GM21390 (cell line): ENCODE data around the gene BEAN1.
"Not testable (repeated sequence)": the region's sequence is repeated elsewhere in the genome, so short reads cannot be mapped to it uniquely, and the experiment has no call there.

Source experiments
- ATAC-seq: cut with Tn5 transposase; IDR thresholded peaks from one replicate; pipeline ENCODE4 v1.9.1; 2021; ENCODE audit not compliant: unreplicated experiment

BEAN1 gene

DNA sequence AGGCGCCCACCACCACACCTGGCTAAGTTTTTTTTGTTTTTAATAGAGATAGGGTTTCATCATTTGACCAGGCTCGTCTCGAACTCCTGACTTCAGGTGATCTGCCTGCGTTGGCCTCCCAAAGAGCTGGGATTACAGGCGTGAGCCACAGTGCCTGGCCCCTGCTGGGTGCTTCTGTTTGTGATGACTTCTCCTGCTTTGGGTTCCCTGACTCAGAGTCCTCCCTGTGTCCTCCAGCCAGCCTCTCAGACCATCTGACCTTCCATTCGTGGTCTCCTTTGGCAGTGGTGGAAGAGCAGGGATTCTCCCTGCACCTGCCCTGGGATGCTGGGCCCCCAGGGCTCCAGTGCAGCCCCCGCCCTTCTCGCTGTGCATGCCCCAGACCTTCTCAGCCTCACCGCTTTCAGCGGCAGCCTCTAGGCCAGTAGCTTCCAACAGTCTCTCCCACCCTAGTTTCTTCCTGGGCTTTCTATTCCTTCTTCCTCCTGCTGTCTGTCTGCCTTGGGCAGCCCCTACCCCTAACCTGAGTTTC, 13.2 kb downstream of the BEAN1 start:
- no peak for ATAC-seq

GRCh38 chr16:66440970-66441369, 13.9 kb downstream of the BEAN1 start:
- ATAC-seq, result no peak

DNA sequence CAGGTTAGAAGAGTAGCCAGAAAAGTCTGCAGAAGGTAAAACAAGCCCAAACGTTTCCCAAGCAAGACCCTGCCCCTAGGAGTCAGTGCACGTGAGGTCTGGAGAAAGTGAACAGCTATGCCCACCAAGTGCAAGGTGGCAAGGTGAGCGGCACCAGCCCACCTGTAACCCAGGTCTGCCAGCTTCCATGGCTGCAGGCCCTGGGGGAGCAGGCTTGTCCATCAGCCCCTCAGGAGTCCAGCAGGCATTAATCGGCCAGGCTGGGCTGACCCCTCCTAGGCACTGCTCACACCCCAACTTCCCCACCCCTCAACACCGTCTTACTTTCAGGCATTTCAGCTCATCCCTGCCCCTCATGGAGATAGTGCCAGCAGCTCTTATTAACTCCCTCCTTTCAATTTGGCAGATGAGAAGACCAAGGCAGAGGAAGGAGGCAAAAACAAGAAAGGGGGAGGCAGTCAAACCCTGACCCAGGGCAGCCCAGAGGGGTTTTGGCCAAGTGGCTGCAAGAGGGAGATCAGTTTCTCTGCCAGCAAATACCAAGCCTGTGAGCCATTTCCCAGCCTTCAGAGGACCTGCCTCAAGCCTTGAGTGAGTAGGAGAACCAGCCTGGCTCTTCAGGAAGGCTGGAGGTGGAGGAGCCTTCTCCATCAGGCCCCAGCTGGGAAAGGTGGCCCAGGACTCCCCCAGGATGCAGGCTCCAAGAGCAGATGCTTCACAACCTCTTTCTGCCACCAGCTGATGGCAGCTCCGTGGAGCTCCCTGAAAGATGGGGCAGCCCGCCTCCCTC, 14.7 kb downstream of the BEAN1 start:
- ATAC-seq, result no peak

- ATAC-seq, result no peak
These were observed 15.6 kb downstream of the BEAN1 start for GRCh38 chr16:66442502-66443268.

GRCh38 chr16:66443269-66443652, 16.2 kb downstream of the BEAN1 start:
- ATAC-seq, result no peak

- ATAC-seq, result no peak
These were observed 17.0 kb downstream of the BEAN1 start for GRCh38 chr16:66444049-66444481.

GRCh38 chr16:66446737-66447136, 19.6 kb downstream of the BEAN1 start:
- no peak for ATAC-seq

DNA sequence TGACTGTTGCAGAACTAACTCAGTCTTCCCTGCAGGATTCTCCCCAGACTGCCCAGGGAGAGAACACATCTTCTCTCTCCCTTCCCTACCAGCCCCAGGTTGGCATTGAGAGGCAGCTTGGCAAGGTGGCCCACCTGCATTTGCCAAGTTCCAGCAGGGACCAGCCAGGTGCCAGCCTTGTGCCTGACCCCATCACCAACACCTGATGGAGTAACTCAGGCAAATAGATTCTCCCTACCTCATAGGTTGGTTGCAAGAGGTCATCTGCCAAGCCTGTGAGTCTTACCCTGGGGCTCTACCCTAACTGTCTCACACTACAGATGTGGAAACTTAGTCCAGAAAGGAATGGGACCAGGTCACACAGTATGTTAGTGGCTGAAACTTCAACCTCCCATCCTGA, 20.4 kb downstream of the BEAN1 start:
- ATAC-seq, result no peak

- no peak for ATAC-seq
These were observed 24.5 kb downstream of the BEAN1 start for GRCh38 chr16:66451548-66451947.

GRCh38 chr16:66453230-66453629, 26.1 kb downstream of the BEAN1 start:
- ATAC-seq, result not testable (repeated sequence)

DNA sequence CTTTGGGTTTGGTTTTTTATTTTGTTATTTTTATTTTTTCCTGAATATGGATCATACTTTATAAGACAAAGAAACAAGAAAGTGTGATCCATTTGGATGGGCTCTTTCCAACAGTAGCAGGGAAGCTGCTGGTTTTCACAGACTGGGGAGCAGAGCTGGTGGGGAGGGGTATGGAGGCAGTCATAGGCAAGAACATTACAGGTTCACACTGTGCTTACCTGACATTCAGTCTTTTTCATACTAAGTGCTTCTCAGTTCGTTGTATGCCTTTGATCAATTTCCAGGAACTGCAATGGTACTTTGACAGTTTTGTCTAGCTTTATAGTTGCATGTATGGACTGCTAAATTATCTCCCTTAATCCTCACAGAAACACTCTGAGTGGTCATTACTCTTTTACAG, 27.7 kb downstream of the BEAN1 start:
- ATAC-seq, result no peak

DNA sequence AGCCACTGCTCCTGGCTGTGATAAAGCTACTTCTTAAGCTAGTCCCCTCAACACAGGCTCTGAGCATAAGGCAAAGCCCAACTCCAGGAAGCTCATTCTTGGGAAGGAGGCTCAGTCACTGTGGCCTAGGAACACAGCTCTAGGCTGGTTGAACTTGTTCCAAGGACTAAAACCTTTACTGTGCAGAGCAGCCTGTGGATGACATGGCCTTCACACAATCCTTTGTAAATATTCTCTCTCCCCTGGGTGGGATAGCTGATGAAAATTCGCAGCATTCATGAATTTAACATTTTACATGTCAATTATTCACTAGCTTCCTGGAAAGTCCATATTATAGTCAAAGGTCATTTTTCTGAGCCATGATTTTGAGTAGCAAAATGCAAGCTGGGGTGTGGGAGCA, 28.9 kb downstream of the BEAN1 start:
- no peak for ATAC-seq

DNA sequence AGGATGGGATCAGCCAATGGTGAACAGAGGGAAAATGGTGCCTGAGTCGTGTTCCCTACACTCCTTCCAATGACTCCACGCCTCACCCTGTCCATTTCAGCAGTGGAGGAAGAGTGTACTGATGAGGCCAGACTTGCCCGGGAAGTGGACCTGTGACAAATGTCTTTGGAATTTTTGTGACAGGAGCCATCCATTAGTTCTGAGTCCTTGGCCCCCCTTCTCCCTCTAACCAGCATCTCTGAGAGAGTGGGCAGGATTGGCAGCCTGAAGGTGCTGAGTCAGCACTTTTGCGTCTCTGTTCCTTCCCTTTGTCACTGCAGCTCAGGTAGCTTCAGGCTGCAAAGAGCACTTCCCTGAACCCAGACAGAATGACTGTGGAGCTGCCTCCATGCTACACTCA, 30.8 kb downstream of the BEAN1 start:
- ATAC-seq, result no peak

DNA sequence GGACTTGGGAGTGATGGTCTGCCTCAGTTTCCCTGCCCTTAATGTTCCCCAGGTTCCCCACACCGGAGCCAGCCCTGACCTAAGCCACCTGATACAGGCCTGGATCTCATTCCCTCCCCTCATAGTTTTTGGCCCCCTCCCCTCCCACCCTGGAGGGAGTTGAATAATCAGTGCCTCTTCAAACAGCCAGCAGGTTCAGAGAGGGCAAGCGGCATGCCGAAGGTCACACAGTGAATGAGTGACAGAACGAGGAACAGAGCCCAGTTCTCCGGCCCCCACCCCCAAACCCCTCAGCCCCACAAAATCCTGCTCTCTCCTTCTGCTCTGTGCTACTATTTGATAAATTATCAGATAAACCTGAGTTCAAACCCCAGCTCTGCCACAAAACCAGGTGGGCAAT, 31.2 kb downstream of the BEAN1 start:
- no peak for ATAC-seq

DNA sequence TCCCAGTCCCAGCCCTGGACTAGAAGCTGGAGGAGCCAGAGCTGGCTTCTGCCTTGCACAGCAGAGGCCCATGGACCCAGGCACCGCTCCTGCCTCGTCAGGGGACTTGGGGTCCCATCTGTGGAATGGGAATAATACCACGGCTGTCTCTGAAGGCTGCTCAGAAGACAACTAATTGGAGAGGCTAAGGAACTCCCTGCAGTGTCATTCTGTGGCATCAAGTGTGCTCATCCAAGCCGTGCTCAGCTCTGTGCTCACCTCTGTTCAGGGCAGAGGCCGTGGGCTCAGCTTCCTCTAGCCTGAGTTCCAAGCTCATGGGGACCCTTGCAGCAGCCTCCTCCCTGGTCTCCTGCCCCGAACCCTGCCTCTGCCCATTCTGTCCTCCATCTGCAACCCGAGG, 31.8 kb downstream of the BEAN1 start:
- ATAC-seq, result no peak

DNA sequence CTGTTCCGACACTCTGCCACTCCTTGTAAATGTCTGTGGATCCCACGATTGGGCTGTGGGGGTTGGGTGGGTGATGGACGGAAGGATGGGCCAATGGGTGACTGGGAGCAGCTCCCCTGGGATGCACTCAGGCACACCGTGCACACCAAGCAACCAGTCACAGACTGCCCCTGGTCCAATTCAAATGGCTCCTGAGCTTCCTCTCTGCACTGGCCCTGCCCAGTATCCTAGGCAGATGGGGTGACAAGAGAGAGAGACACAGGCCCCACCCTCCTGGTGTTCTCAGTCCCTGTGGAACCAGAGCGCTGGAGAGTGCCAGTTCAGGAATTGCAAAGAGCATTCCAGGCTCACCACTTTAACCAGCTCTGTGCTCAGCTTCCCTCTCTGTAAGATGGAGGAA, 32.8 kb downstream of the BEAN1 start:
- no peak for ATAC-seq

DNA sequence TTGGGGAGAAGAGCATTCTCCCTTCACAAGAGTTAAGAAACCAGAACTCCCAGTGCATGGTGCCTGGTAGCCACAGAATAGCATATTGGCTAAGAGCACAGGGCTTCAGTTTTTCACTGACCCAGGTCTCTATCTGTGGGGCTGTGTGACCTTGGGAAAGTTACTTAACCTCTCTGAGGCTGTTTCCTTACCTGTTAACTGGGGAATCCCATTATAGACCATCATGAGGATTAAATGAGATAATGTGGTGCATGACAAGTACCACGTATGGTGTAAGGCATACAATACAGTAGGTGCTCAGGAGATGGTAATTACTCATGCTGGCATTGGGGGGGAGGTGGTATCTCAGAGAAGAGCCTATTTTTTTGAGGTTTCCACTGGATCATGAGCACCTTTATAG, 33.6 kb downstream of the BEAN1 start:
- no peak for ATAC-seq

GRCh38 chr16:66462912-66463311, 35.8 kb downstream of the BEAN1 start:
- ATAC-seq, result no peak

GRCh38 chr16:66465946-66466345, 38.9 kb downstream of the BEAN1 start:
- ATAC-seq, result not testable (repeated sequence)

GRCh38 chr16:66466636-66467035, 39.5 kb downstream of the BEAN1 start:
- ATAC-seq, result not testable (repeated sequence)

- ATAC-seq, result no peak
These were observed 40.5 kb downstream of the BEAN1 start for GRCh38 chr16:66467611-66468010.

GRCh38 chr16:66468321-66468965, 41.3 kb downstream of the BEAN1 start:
- no peak for ATAC-seq
